ENCODE results near the gene ZNF766. TPM values are rescaled to one million over a fixed set of nuclear protein-coding genes. Genes with fewer than 3 reads are reported as not detected.

Gene ZNF766
- total RNA-seq (2014; rRNA removed; shearing (Covaris generic); ENCODE audit: low replicate concordance): 12.3 and 32.7 TPM in 2 replicates

- peak; percentile 98 for DNase-seq
- peaks cover 28% of the 10 kb centered on the region for H3K9me3 ChIP-seq
- no peaks in the 10 kb centered on the region for H3K27me3 ChIP-seq
- H3K4me3 ChIP-seq: peak within 1 kb of the TSS; percentile 99
- peaks cover 41% of the 10 kb centered on the region for H3K36me3 ChIP-seq
Measured at GRCh38 chr19:52269338-52270261, at the start of gene ZNF766. Gene ZNF766, plus strand, starts transcription at chr19:52269587. Its CDS starts 27 bp downstream, at chr19:52269614.

DNA sequence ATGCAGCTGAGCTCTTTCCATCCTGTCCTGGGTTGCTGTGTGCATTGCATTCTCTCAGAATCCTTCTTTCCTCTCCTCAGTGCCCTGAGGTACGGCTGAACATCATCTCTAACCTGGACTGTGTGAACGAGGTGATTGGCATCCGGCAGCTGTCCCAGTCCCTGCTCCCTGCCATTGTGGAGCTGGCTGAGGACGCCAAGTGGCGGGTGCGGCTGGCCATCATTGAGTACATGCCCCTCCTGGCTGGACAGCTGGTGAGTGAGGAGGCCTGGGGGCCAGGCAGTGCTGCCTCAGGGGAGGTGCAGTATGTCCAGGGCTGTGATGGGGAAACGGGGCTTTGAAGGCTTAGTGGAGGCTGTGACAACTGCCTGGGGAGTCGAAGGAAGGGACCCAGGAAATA, 49.8 kb upstream of the ZNF766 start:
- H3K9me3 ChIP-seq: no peaks in the 10 kb centered on the region
- H3K36me3 ChIP-seq: peaks cover 100% of the 10 kb centered on the region
- H3K27me3 ChIP-seq: no peaks in the 10 kb centered on the region
- no peak for DNase-seq
- H3K4me3 ChIP-seq: no peak overlapping the region

DNA sequence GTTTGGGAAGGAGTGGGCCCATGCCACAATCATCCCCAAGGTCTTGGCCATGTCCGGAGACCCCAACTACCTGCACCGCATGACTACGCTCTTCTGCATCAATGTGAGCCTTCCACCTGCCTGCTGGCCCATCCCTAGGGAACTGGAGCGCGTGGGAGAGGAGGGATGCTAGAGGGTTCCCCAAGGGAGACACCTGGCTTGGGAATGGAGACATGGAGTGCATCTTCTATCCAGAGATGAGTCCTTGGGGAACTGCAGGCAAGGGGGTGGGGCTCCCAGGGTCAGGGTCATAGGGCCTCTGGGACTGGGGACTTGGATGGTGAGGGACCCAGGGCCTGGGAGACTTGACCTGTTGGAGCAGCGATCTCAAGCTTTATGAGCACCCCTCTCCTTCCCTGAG, 48.4 kb upstream of the ZNF766 start:
- Histone ChIP-seq H3K36me3 (peaks cover 98% of the 10 kb centered on the region), H3K4me3 (no peak overlapping the region), H3K27me3 (no peaks in the 10 kb centered on the region), H3K9me3 (no peaks in the 10 kb centered on the region)
- no peak for DNase-seq

GRCh38 chr19:52221831-52222375, 47.5 kb upstream of the ZNF766 start:
- no peak for DNase-seq
- Histone ChIP-seq H3K4me3 (no peak overlapping the region), H3K9me3 (no peaks in the 10 kb centered on the region), H3K36me3 (peaks cover 98% of the 10 kb centered on the region), H3K27me3 (no peaks in the 10 kb centered on the region)

DNA sequence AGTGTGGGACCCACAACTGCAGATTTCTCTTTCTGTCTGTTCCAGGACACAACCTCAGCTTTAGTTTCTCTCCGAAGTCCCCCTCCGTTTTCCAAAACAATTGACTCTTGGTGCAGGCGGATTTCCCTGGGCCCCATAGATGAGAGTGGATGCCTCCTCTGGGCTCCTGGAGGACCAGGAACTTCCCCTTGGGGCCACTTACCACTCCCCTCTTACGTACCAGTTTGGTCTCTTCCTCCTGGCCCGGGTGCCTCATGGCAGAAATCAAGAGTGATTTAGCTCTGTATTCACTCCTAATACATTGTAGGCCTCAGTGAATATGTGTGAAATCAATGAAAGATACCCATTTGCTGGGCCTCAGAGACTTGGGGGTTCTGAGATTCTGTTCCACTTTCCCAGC, 45.2 kb upstream of the ZNF766 start:
- H3K36me3 ChIP-seq: peaks cover 98% of the 10 kb centered on the region
- no peak for DNase-seq
- H3K9me3 ChIP-seq: no peaks in the 10 kb centered on the region
- H3K27me3 ChIP-seq: no peaks in the 10 kb centered on the region
- H3K4me3 ChIP-seq: no peak overlapping the region

- no peaks in the 10 kb centered on the region for H3K27me3 ChIP-seq
- H3K9me3 ChIP-seq: no peaks in the 10 kb centered on the region
- DNase-seq: no peak
- no peak overlapping the region for H3K4me3 ChIP-seq
- peaks cover 87% of the 10 kb centered on the region for H3K36me3 ChIP-seq
Measured at GRCh38 chr19:52226652-52227051, 42.7 kb upstream of the ZNF766 start.

DNA sequence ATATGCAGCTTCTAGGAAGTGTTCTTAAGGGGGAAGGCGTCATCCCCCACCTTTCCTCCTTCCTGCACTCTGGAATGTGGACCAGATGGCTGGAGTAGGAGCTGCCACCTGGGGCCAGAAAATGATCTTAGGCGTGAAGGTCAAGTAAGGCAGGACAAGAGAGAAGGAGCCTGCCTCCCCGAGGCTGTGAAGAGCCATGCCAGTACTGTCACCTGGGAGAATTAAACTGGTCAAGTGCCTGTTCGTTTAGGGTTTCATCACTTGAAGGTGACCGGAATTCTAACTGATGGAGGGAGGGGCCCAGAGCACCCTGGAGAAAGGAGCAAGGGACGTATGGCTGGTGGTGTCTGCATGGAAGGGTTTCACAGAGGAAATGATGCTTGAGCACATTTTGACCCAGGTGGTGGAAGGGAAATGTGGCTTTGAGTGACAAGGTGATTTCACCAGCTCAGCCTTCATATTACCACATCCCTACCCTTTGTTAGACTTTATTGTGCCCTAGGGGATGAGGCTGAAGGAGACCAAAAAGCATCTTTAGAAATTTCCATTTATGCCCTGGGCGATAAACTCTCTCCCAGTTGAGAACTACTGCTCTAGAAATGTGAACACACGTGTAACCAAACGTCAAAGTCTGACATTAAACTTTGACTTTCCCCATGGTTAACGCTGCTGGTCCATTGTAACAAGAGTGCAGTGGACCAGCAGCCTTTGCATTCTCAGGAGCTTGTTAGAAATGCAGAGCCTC, 42.0 kb upstream of the ZNF766 start:
- Histone ChIP-seq H3K27me3 (no peaks in the 10 kb centered on the region), H3K4me3 (no peak overlapping the region), H3K9me3 (no peaks in the 10 kb centered on the region), H3K36me3 (peaks cover 80% of the 10 kb centered on the region)
- no peak for DNase-seq

DNA sequence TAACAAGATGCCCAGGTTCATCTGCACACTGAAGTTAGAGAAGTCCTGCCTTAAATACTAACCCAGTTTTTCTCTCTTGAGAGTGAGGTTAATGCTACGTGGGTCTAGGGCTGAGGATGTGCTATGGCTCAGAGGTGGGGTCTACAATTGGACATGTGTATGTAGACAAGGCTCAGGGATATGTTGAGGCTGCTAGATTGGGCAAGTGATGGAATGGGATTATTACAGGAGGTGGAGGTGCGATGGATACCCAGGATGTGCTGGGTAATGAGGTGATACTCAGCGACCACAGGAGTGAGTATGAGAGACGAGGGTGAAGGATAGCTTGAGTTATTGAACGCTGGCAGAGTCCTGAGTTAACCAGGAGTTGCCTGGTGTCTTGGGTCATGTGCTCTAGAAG, 41.4 kb upstream of the ZNF766 start:
- Histone ChIP-seq H3K9me3 (0 out of 2 replicates have a peak, but pooled peaks cover 3% of the 10 kb centered on the region), H3K4me3 (no peak overlapping the region), H3K27me3 (no peaks in the 10 kb centered on the region), H3K36me3 (peaks cover 74% of the 10 kb centered on the region)
- DNase-seq: no peak

GRCh38 chr19:52229524-52229923, 39.9 kb upstream of the ZNF766 start:
- no peaks in the 10 kb centered on the region for H3K27me3 ChIP-seq
- H3K4me3 ChIP-seq: no peak overlapping the region
- 0 out of 2 replicates have a peak, but pooled peaks cover 3% of the 10 kb centered on the region for H3K9me3 ChIP-seq
- H3K36me3 ChIP-seq: peaks cover 58% of the 10 kb centered on the region
- DNase-seq: no peak

DNA sequence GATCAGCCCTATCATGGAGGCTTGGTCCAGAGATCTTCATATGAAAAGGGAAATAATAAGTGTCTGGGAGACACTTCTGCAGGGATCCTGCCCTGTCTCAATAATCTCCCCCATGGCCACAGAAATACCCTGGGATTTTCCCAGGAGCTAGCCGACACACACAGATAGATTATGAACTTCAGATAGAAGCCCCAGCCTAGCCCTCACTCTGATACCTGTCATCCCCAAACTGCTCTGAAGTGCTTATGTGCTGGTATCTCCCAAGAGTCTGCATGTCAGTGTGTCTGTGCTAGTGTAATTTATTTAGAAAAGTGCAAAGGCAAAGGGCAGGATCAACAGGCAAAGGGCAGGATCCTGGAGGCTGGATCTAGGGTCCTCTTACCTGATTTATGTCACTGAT, 38.7 kb upstream of the ZNF766 start:
- Histone ChIP-seq H3K4me3 (no peak overlapping the region), H3K36me3 (peaks cover 48% of the 10 kb centered on the region), H3K9me3 (peaks cover 3% of the 10 kb centered on the region; the same call in 1 of the 2 replicates), H3K27me3 (no peaks in the 10 kb centered on the region)
- no peak for DNase-seq

- H3K27me3 ChIP-seq: no peaks in the 10 kb centered on the region
- peaks cover 3% of the 10 kb centered on the region; the same call in 1 of the 2 replicates for H3K9me3 ChIP-seq
- H3K36me3 ChIP-seq: peaks cover 42% of the 10 kb centered on the region
- DNase-seq: no peak
- no peak overlapping the region for H3K4me3 ChIP-seq
Measured at GRCh38 chr19:52231154-52231910, 38.1 kb upstream of the ZNF766 start.

DNA sequence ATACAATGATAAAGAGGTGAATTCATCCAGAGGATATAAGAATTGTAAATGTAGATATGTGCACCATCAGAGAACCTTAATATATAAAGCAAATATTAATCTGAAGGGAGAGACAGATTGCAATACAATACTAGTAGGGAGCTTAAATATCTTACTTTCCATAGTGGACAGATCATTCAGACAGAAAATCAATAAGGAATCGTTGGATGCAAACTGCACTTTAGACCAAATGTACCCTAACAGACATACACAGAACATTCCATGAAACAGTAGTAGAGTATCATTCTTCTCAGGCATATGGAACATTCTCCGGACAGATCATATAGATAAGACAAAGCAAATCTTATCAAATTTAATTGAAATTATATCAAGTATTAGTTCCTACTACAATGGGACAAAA, 35.0 kb upstream of the ZNF766 start:
- H3K4me3 ChIP-seq: no peak overlapping the region
- no peaks in the 10 kb centered on the region for H3K27me3 ChIP-seq
- no peak for DNase-seq
- peaks cover 3% of the 10 kb centered on the region; the same call in 1 of the 2 replicates for H3K9me3 ChIP-seq
- peaks cover 11% of the 10 kb centered on the region for H3K36me3 ChIP-seq

DNA sequence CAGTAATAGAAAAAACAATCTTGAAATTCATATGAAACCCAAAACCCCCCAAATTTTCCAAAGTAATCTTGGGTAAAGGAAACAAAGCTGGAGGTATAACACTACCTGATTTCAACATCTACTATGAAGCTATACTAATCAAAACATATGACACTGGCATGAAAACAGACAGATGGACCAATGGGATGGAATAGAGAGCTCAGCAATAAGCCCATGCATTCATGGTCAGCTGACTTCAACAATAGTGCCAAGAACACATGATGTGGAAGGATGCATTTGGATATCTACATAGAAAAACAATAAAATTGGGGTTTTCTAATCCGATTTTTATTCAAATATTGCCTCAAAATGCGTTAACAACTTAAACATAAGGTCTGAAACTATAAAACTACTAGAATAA, 32.2 kb upstream of the ZNF766 start:
- Histone ChIP-seq H3K36me3 (no peaks in the 10 kb centered on the region), H3K9me3 (peaks cover 3% of the 10 kb centered on the region; the same call in 1 of the 2 replicates), H3K27me3 (no peaks in the 10 kb centered on the region), H3K4me3 (no peak overlapping the region)
- DNase-seq: no peak

- DNase-seq: peak; percentile 41
- H3K4me3 ChIP-seq: no peak overlapping the region
- H3K27me3 ChIP-seq: no peaks in the 10 kb centered on the region; the same call in 1 of the 2 replicates
- no peaks in the 10 kb centered on the region; the same call in 1 of the 2 replicates for H3K9me3 ChIP-seq
- H3K36me3 ChIP-seq: no peaks in the 10 kb centered on the region
Measured at GRCh38 chr19:52237771-52238400, 31.5 kb upstream of the ZNF766 start.

GRCh38 chr19:52244021-52244420, 25.4 kb upstream of the ZNF766 start:
- no peak for DNase-seq
- H3K9me3 ChIP-seq: no peaks in the 10 kb centered on the region; the same call in 1 of the 2 replicates
- no peaks in the 10 kb centered on the region; the same call in 1 of the 2 replicates for H3K27me3 ChIP-seq
- H3K36me3 ChIP-seq: no peaks in the 10 kb centered on the region
- no peak overlapping the region for H3K4me3 ChIP-seq

DNA sequence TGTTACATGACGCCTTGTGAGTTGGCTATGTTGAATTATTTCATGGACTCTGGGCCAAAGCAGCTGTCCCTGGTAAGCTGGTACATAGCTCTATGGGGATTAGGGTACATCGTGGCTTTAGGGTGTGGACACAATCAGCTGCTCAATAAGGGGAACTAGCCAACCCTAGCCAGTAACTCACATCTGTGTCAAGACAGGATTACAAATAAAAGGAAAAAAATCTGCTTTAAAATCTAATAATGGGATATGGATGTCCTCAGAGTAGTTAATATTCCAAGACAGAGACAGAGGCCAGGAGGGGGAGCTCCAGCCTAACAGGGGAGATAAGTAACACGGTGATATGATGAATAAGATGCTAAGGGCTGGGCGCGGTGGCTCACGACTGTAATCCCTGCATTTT, 21.1 kb upstream of the ZNF766 start:
- no peaks in the 10 kb centered on the region for H3K27me3 ChIP-seq

More for the DNA sequence above, 21.1 kb upstream of the ZNF766 start:
- H3K9me3 ChIP-seq: no peaks in the 10 kb centered on the region
- no peak overlapping the region for H3K4me3 ChIP-seq
- peak; percentile 15 for DNase-seq
- H3K36me3 ChIP-seq: no peaks in the 10 kb centered on the region
